Measurements from ENCODE around the gene BLMH. TPM values are rescaled to one million over a fixed set of nuclear protein-coding genes. Genes with fewer than 3 reads are reported as not detected.

Gene BLMH
- total and polyA plus RNA-seq, 8 donors: 5.4 to 32.4 (median 14.7) TPM; not detected in 1

- no peaks in the 10 kb centered on the region for H3K9me3 ChIP-seq
- no peak overlapping the region for H3K27ac ChIP-seq
- no peaks in the 10 kb centered on the region for H3K27me3 ChIP-seq
- H3K4me1 ChIP-seq: no peaks in the 10 kb centered on the region
- TF ChIP-seq POLR2AphosphoS5 (IDR thresholded peaks at IDR 0.05) (no peak), POLR2A (IDR thresholded peaks at IDR 0.05) (no peak), CTCF (IDR thresholded peaks at IDR 0.05) (no peak), EP300 (IDR thresholded peaks at IDR 0.05) (no peak)
- no peaks in the 10 kb centered on the region for H3K36me3 ChIP-seq
- no peak for DNase-seq
- 69 to 85% (median 79%) methylated on average over 15 of the region's 15 CpGs for WGBS, 5 donors
- no peak overlapping the region for H3K4me3 ChIP-seq
- intact Hi-C loops (cut with DNase I; ENCODE audit: low total_unique reads): no loop called here
These were observed 65.7 kb downstream of the BLMH start for GRCh38 chr17:30225919-30226553.

GRCh38 chr17:30225112-30225511 is 66.6 kb downstream of the BLMH start:
- no peaks in the 10 kb centered on the region for H3K36me3 ChIP-seq
- no peak for TF ChIP-seq CTCF (IDR thresholded peaks at IDR 0.05)
- no peak for TF ChIP-seq EP300 (IDR thresholded peaks at IDR 0.05)
- TF ChIP-seq POLR2AphosphoS5 (IDR thresholded peaks at IDR 0.05): no peak
- no peak for TF ChIP-seq POLR2A (IDR thresholded peaks at IDR 0.05)
- 76 to 86% (median 77%) methylated on average over 3 of the region's 3 CpGs for WGBS, 5 donors
- intact Hi-C loops (cut with DNase I; ENCODE audit: low total_unique reads): no loop called here
- DNase-seq: no peak
- no peaks in the 10 kb centered on the region for H3K4me1 ChIP-seq
- no peak overlapping the region for H3K27ac ChIP-seq
- no peak overlapping the region for H3K4me3 ChIP-seq
- H3K9me3 ChIP-seq: no peaks in the 10 kb centered on the region
- H3K27me3 ChIP-seq: no peaks in the 10 kb centered on the region

- no peak overlapping the region for H3K4me3 ChIP-seq
- no peaks in the 10 kb centered on the region for H3K27me3 ChIP-seq
- TF ChIP-seq CTCF (IDR thresholded peaks at IDR 0.05): no peak
- TF ChIP-seq EP300 (IDR thresholded peaks at IDR 0.05): no peak
- no peak for TF ChIP-seq POLR2A (IDR thresholded peaks at IDR 0.05)
- TF ChIP-seq POLR2AphosphoS5 (IDR thresholded peaks at IDR 0.05): no peak
- no peaks in the 10 kb centered on the region for H3K9me3 ChIP-seq
- 62 to 84% (median 73%) methylated on average over 8 of the region's 8 CpGs for WGBS, 5 donors
- no peak for DNase-seq
- H3K4me1 ChIP-seq: no peaks in the 10 kb centered on the region
- no peaks in the 10 kb centered on the region for H3K36me3 ChIP-seq
- no peak overlapping the region for H3K27ac ChIP-seq
- intact Hi-C loops (cut with DNase I; ENCODE audit: low total_unique reads): no loop called here
These were observed 67.3 kb downstream of the BLMH start for GRCh38 chr17:30224419-30224960.

- Histone ChIP-seq H3K4me3 (no peak overlapping the region), H3K36me3 (no peaks in the 10 kb centered on the region), H3K4me1 (no peaks in the 10 kb centered on the region), H3K27me3 (no peaks in the 10 kb centered on the region), H3K9me3 (no peaks in the 10 kb centered on the region), H3K27ac (no peak overlapping the region)
- 68 to 81% (median 71%) methylated on average over 11 to 13 of the region's 13 CpGs for WGBS, 5 donors
- peak in 1 of 2 donors; percentile 16 for DNase-seq
- no peak for TF ChIP-seq CTCF (IDR thresholded peaks at IDR 0.05)
- no peak for TF ChIP-seq POLR2AphosphoS5 (IDR thresholded peaks at IDR 0.05)
- TF ChIP-seq EP300 (IDR thresholded peaks at IDR 0.05): no peak
- TF ChIP-seq POLR2A (IDR thresholded peaks at IDR 0.05): no peak
- intact Hi-C loops (cut with DNase I; ENCODE audit: low total_unique reads): no loop called here
These were observed 69.0 kb downstream of the BLMH start for GRCh38 chr17:30222721-30223175.
